Neuron (in vitro differentiated cells): ENCODE data around the gene METAP1.
"Not testable (repeated sequence)": the region's sequence is repeated elsewhere in the genome, so short reads cannot be mapped to it uniquely, and the experiment has no call there.

Experiments
- H2AFZ ChIP-seq: one replicate; pipeline ENCODE4 v1.6.1; 2013; ENCODE audit warnings: low read depth, mild to moderate bottlenecking, inconsistent platforms, low read length, moderate library complexity
- H3K27me3 ChIP-seq: one replicate; pipeline ENCODE4 v1.6.1; 2013; ENCODE audit warnings: low read length; ENCODE audit not compliant: insufficient read depth
- H3K36me3 ChIP-seq: one replicate; pipeline ENCODE4 v1.6.1; 2013; ENCODE audit warnings: low read length; ENCODE audit not compliant: insufficient read depth
- H3K4me1 ChIP-seq: one replicate; pipeline ENCODE4 v1.6.1; 2013; ENCODE audit warnings: low read length; ENCODE audit not compliant: insufficient read depth
- H3K4me3 ChIP-seq: 2 replicates; pipeline ENCODE4 v1.5.1; 2013; ENCODE audit warnings: mild to moderate bottlenecking, low read length, moderate library complexity
- H3K9me3 ChIP-seq: one replicate; pipeline ENCODE4 v1.6.1; 2013; ENCODE audit warnings: low read length

Gene METAP1

DNA sequence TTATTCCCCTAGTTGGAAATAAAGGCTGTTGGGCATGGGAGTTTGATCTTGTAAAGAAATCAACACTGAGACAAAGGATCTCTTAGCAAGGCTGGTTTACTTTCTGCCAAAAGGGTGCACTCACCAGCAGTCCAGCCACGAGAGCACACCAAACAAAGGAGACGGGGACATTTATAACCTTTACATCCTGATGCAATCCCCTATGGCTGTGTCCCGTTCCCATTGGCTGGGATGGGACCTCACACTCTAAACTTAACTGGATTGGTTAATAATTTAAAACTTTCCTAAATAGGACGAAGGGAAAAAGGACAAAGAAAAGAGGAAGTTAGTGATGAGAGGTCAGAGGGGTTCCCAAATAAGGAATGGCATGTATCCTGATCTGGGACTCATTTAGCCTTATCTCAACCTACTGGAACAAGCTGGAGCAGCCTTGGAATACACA, 17.9 kb downstream of the METAP1 start:
- H3K4me3 ChIP-seq = no peak overlapping the region

DNA sequence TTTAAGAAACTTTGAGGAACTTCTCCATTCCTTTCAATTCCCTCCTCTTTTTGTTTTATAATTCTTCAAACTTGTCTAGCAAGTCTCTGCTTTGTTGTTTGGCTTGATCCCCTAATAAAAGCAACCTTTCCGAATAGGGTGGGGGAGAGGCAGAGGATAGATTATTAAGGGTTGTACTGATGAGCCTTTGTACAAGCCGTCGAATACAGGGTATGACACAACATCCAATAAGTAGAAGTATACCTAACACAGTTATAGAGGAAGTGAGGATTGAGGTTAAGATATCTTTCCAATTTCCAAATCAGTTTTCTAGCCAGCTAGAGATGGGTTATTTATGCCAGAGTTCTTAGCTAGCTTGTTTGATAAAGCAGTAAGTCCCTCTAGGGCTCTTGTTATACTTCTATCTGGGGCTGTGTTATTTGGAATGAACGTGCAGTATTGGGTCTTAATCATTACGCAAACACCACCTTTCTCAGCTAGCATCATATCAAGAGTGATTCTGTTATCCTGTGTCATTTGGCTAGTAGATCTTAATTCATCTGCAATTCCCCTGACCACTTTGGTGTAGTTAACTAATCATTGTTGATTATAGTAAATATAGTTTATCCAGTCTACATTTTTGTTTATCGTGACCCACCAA, 18.5 kb downstream of the METAP1 start:
- H3K9me3 ChIP-seq = peaks cover 7% of the 10 kb centered on the region
- H3K4me1 ChIP-seq = no peaks in the 10 kb centered on the region
- no peak overlapping the region for H3K4me3 ChIP-seq
- no peak overlapping the region for H2AFZ ChIP-seq
- peaks cover 2% of the 10 kb centered on the region for H3K36me3 ChIP-seq
- H3K27me3 ChIP-seq = no peaks in the 10 kb centered on the region

More for the DNA sequence above, 17.9 kb downstream of the METAP1 start:
- H3K4me1 ChIP-seq = no peaks in the 10 kb centered on the region
- H3K9me3 ChIP-seq = peaks cover 7% of the 10 kb centered on the region
- H3K36me3 ChIP-seq = peaks cover 2% of the 10 kb centered on the region
- no peaks in the 10 kb centered on the region for H3K27me3 ChIP-seq
- no peak overlapping the region for H2AFZ ChIP-seq

DNA sequence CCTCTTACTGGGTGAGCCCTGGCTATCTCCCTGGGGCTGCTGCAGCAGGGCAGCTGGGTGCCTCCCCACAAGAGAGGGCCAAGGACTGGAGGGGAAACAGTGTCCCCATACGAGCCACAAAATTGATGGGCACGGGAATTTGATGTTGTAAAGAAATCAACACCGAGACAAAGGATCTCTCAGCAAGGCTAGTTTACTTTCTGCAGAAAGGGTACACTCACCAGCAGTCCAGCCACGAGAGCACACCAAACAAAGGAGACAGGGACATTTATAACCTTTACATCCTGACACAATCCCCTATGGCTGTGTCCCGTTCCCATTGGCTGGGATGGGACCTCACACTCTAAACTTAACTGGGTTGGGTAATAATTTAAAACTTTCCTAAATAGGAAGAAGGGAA, 25.9 kb downstream of the METAP1 start:
- H3K4me3 ChIP-seq = no peak overlapping the region

DNA sequence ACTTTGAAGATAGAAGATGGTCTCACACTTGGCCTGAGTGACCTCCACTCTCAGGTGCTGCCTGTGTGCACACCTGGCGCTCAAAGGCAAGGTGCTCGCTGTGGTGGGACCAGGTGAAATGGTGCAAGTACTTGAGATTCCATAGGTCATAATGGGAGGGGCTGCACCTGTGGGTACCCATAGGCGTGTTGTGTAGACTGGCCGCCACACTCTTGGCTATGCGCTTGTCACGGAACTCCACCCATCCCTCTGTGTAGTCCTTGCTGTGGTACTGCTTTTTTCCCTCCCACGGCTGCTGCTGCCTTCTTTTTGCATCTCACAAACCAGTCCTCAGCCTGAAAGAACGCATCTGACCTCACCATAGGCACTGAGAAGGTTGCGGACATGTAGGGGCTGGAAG, 27.0 kb downstream of the METAP1 start:
- peaks cover 21% of the 10 kb centered on the region for H3K9me3 ChIP-seq
- H3K4me1 ChIP-seq = no peaks in the 10 kb centered on the region
- no peak overlapping the region for H2AFZ ChIP-seq
- H3K36me3 ChIP-seq = peaks cover 2% of the 10 kb centered on the region
- H3K4me3 ChIP-seq = peak overlapping the region; percentile 22
- no peaks in the 10 kb centered on the region for H3K27me3 ChIP-seq

More for the DNA sequence above, 25.9 kb downstream of the METAP1 start:
- no peaks in the 10 kb centered on the region for H3K27me3 ChIP-seq
- peaks cover 2% of the 10 kb centered on the region for H3K36me3 ChIP-seq
- H2AFZ ChIP-seq = no peak overlapping the region
- peaks cover 21% of the 10 kb centered on the region for H3K9me3 ChIP-seq
- no peaks in the 10 kb centered on the region for H3K4me1 ChIP-seq

DNA sequence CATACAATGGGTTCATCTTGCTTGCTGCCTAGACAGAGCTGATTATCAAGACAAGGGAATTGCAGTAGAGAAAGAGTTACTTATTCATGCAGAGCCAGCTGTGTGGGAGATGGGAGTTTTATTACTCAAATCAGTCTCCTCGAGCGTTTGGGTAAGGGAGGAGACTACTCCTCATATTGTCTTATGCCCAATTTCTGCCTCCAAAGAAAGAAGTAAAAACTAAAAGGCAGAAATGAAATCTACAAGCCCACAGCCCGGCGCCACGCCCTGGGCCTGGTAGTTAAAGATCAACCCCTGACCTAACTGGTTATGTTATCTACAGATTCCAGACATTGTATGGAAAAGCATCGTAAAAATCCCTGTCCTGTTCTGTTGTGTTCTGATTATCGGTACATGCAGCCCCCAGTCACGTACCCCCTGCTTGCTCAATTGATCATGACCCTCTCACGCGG, 28.3 kb downstream of the METAP1 start:
- H3K27me3 ChIP-seq, H2AFZ ChIP-seq, H3K4me1 ChIP-seq, H3K4me3 ChIP-seq, H3K36me3 ChIP-seq: not testable (repeated sequence)
- peaks cover 19% of the 10 kb centered on the region for H3K9me3 ChIP-seq

DNA sequence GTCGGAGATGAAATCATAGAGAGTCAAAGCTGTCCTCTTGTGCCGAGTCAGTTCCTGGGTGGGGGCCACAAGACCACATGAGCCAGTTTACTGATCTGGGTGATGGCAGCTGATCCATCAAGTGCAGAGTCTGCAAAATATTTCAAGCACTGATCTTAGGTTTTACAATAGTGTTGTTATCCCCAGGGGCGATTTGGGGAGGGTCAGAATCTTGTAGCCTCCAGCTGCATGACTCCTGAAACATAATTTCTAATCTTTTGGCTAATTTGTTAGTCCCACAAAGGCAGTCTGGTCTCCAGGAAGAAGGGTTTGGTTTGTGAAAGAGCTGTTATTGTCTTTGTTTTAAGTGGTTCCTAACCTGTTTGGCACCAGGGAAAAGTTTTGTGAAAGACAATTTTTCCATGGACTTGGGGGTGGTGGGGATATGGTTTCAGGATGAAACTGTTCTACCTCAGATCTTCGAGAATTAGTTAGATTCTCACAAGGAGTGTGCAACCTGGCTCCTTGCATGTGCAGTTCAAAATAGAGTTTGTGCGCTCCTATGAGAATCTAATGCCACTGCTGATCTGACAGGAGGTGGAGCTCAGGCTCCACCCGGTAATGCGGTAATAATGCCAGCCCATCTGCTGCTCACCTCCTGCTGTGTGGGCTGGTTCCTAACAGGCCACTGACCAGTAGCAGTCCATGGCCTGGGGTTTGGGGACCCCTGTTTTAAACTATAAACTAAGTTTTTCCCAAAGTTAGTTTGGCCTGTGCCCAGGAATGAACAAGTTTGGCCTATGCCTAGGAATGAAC, 29.2 kb downstream of the METAP1 start:
- Histone ChIP-seq H3K4me3 (no peak overlapping the region), H2AFZ (no peak overlapping the region), H3K4me1 (no peaks in the 10 kb centered on the region), H3K9me3 (peaks cover 19% of the 10 kb centered on the region), H3K27me3 (no peaks in the 10 kb centered on the region), H3K36me3 (peaks cover 2% of the 10 kb centered on the region)

DNA sequence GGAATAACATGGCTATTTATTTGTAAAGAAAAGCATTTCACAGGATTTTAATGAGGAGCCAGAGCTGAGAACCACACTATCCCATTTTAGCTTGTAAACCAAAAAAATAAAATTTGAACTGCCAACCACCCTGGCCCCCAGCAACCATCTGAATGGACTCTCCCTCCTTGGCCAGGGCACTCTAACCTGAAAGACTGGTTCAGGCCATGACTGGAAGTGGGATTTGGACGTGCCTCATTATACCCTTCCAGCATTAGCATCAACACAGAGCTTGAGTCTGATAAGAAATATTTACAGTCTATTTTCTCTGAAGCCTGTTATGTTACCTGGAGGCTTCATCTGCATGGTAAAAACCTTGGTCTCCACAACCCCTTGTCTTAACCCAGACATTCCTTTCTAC, 30.0 kb downstream of the METAP1 start:
- peaks cover 2% of the 10 kb centered on the region for H3K36me3 ChIP-seq

DNA sequence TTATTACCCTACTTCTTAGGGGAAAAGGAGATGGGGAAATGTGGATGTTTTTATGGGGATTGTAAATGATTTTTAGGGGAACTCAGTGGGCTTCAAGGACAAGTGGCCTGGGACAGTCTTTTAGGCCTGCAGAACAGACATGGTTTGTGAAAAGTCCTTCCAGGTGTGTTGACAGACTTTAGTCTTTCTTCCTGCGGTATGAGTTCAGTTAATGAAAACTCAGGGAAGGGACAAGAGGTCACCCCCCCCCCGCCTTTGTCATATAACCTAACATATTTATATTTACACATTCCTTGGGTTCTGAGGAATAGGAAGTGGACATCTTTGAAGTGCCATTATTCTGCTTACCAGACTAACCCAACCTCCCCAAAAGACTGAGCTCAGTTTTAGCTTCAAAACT, 31.8 kb downstream of the METAP1 start:
- H3K27me3 ChIP-seq = no peaks in the 10 kb centered on the region
- H2AFZ ChIP-seq = no peak overlapping the region
- H3K4me1 ChIP-seq = no peaks in the 10 kb centered on the region
- peaks cover 1% of the 10 kb centered on the region for H3K36me3 ChIP-seq
- H3K9me3 ChIP-seq = peaks cover 7% of the 10 kb centered on the region
- no peak overlapping the region for H3K4me3 ChIP-seq

More for the DNA sequence above, 30.0 kb downstream of the METAP1 start:
- peaks cover 17% of the 10 kb centered on the region for H3K9me3 ChIP-seq
- no peak overlapping the region for H3K4me3 ChIP-seq
- no peaks in the 10 kb centered on the region for H3K4me1 ChIP-seq
- no peak overlapping the region for H2AFZ ChIP-seq
- H3K27me3 ChIP-seq = no peaks in the 10 kb centered on the region

DNA sequence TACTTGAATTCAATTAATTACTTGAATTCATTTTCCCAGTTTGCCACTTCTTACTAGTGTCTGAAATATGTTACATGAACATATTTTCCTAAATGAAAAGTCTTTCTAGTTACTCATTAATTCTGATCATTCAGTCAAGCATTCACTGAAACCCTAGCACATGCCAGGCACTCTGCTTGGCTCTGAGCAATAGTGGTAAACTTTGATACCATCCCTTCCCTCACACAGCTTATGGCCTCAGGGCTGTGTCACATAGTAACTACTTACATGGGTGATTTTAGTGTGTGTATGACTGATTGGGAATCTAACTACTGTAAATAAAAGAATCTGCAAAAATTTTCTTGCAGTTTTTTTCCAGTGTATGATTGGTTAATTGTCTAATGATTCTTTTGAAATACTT, 32.7 kb downstream of the METAP1 start:
- Histone ChIP-seq H3K4me3 (no peak overlapping the region), H2AFZ (no peak overlapping the region), H3K36me3 (peaks cover 1% of the 10 kb centered on the region), H3K4me1 (no peaks in the 10 kb centered on the region), H3K9me3 (no peaks in the 10 kb centered on the region), H3K27me3 (no peaks in the 10 kb centered on the region)

DNA sequence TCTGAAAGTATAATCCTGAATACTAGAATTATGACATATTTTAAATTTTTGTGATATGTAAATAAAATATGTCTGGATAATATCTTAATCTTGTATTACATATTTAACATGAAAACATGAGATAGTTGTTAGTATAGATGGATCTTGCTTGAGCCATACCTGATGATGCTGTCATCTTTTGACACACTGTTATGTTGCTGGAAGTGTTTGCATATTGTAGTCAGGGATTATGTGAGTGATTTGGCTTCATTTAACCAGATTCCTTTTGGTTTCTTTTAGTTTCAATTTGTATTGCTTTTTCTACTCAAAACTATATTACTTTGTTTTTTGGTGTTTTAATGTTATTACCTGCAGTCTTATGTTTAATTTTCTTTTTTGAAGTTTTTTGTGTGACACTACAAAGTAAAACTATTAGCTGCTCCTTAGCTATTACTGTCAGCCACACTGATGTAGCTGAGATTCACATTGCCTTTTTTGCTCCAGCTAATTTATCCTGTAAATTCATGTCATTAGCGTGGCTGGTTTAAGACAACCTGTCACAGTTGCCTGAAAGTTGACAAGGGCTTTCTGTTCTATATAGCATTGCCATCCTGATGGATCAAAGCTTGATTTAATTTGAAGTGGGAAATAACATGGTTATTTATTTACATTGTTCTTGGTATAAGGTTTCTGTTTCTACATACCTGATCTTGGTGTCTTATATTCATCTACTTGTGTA, 33.7 kb downstream of the METAP1 start:
- no peaks in the 10 kb centered on the region for H3K27me3 ChIP-seq
- H3K36me3 ChIP-seq = peaks cover 3% of the 10 kb centered on the region
- H3K9me3 ChIP-seq = no peaks in the 10 kb centered on the region
- no peak overlapping the region for H3K4me3 ChIP-seq
- no peaks in the 10 kb centered on the region for H3K4me1 ChIP-seq
- no peak overlapping the region for H2AFZ ChIP-seq

DNA sequence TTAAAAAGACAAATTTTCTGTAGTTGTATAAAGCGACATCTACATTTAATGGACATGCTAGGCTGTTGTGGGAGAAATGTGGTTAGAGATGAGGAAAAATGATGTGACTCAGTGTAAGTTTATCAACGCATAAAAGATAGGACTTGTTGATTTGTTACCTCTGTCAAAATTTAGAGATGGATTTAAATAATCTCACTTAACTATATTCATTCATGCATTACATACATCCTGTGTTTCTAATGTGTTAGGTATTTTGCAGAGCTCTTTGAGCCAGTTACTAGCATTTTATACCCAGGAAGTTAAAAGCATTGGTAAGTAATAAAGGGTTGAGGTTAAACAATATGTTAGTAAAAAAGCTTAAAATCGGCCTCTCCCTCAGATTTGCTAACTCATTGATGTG, 34.3 kb downstream of the METAP1 start:
- H2AFZ ChIP-seq = no peak overlapping the region
- H3K27me3 ChIP-seq = no peaks in the 10 kb centered on the region
- H3K9me3 ChIP-seq = no peaks in the 10 kb centered on the region
- H3K36me3 ChIP-seq = peaks cover 6% of the 10 kb centered on the region
- H3K4me1 ChIP-seq = no peaks in the 10 kb centered on the region
- no peak overlapping the region for H3K4me3 ChIP-seq

DNA sequence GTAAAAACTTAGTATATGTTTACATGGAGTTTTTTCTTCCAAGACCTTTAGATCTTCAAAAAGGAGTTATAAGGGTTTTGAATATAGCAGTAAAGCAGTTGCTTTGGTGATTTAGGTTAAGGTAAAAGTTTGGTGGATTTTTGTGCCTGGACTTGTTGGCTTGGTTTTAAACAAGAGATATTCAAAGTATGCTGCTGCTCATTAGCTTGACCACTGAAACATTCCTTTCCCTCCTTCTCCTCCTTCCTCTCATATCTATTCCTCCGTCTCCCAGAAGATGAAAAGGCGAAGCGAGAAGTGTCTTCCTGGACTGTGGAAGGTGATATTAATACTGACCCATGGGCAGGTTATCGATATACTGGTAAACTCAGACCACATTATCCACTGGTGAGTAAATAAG, 38.4 kb downstream of the METAP1 start:
- H3K9me3 ChIP-seq = peaks cover 2% of the 10 kb centered on the region
- H3K27me3 ChIP-seq = no peaks in the 10 kb centered on the region
- no peak overlapping the region for H3K4me3 ChIP-seq
- no peaks in the 10 kb centered on the region for H3K4me1 ChIP-seq
- peaks cover 10% of the 10 kb centered on the region for H3K36me3 ChIP-seq
- no peak overlapping the region for H2AFZ ChIP-seq

DNA sequence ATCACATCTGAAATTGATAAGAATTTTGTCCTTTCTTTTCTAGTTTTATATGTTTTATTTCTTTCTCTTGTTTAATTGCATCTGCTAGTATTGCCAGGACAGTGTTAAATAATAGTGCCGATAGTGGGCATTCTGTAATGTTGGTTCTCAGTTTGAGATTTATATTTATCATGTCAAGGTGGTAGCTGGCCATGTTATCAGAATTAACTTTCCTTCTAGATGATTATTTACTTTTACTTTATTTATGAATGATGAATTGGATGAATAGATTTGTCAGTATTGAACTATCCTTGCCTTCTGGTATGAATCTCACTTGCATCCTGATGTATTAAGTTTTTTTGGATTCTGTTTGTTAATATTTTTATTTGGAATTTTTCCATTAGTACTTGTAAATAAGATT, 42.7 kb downstream of the METAP1 start:
- Histone ChIP-seq H3K9me3 (peaks cover 2% of the 10 kb centered on the region), H3K27me3 (no peaks in the 10 kb centered on the region), H3K4me1 (no peaks in the 10 kb centered on the region), H2AFZ (no peak overlapping the region), H3K4me3 (no peak overlapping the region), H3K36me3 (peaks cover 27% of the 10 kb centered on the region)
